ENCODE data around the gene FERMT2. TPM values are rescaled to one million over a fixed set of nuclear protein-coding genes. Genes with fewer than 3 reads are reported as not detected.

FERMT2 gene
- total RNA-seq, 2 donors from 2014 or later: 38.8 to 62.9 TPM

GRCh38 chr14:52974406-52974805 is 23.6 kb upstream of the FERMT2 start:
- H3K27ac ChIP-seq: no peak overlapping the region
- no peaks in the 10 kb centered on the region for H3K4me1 ChIP-seq (replicated peaks)
- H3K36me3 ChIP-seq: no peaks in the 10 kb centered on the region
- H3K9me3 ChIP-seq: no peaks in the 10 kb centered on the region
- intact Hi-C loops (cut with DNase I): no loop called here
- no peak for DNase-seq (ENCODE audit: low spot score)
- no peaks in the 10 kb centered on the region for H3K27me3 ChIP-seq (replicated peaks; ENCODE audit: insufficient read depth)
- H3K4me3 ChIP-seq: no peak overlapping the region
- TF ChIP-seq POLR2AphosphoS5 (IDR thresholded peaks at IDR 0.05): no peak
- TF ChIP-seq CTCF (IDR thresholded peaks at IDR 0.05): no peak
- TF ChIP-seq POLR2A (IDR thresholded peaks at IDR 0.05): no peak

GRCh38 chr14:52961060-52961639 is 10.3 kb upstream of the FERMT2 start:
- H3K27ac ChIP-seq: peak overlapping the region; percentile 20 to 62
- DNase-seq (ENCODE audit: low spot score): peak; percentile 63
- TF ChIP-seq POLR2AphosphoS5 (IDR thresholded peaks at IDR 0.05) (peak; percentile 55), POLR2A (IDR thresholded peaks at IDR 0.05) (no peak), CTCF (IDR thresholded peaks at IDR 0.05) (peak in 3 of 4 experiments; percentile 66 to 78 (median 74))

DNA sequence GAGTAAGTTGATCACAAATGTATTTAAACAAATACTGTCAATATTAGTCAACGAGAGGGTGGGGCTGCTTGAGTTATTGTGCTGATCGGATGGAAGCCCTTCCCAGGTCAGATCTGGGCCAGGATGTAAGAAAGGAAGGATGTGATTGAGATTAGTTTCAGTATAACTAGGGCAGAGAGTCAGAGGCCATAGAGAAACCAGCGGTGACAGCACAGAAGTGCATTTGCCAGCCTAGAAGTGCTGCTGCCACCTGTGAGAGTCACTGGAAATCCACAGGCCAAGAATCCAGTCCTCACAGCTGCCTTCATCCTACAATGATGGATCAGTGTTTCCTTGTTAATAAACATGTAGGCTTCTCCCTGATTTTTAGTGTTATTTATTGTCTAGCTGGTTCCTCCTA is 9.8 kb upstream of the FERMT2 start:
- Histone ChIP-seq H3K4me3 (no peak overlapping the region), H3K27me3 (replicated peaks; ENCODE audit: insufficient read depth) (no peaks in the 10 kb centered on the region), H3K4me1 (replicated peaks) (no peaks in the 10 kb centered on the region), H3K27ac (peak overlapping the region; percentile 20 to 62), H3K9me3 (no peaks in the 10 kb centered on the region), H3K36me3 (no peaks in the 10 kb centered on the region)
- intact Hi-C loops (cut with DNase I): loop anchor here (2.0 kb wide), 1 partner anchor 138 kb away; no protein-coding TSS in a partner anchor
- TF ChIP-seq CTCF (IDR thresholded peaks at IDR 0.05) (no peak), POLR2A (IDR thresholded peaks at IDR 0.05) (no peak), POLR2AphosphoS5 (IDR thresholded peaks at IDR 0.05) (no peak)
- 55% methylated on average over 3 of the region's 3 CpGs for WGBS
- peak; percentile 20 for DNase-seq (ENCODE audit: low spot score)

More at GRCh38 chr14:52961060-52961639, 10.3 kb upstream of the FERMT2 start:
- Histone ChIP-seq H3K36me3 (no peaks in the 10 kb centered on the region), H3K4me3 (no peak overlapping the region), H3K4me1 (replicated peaks) (no peaks in the 10 kb centered on the region), H3K27me3 (replicated peaks; ENCODE audit: insufficient read depth) (no peaks in the 10 kb centered on the region), H3K9me3 (no peaks in the 10 kb centered on the region)
- intact Hi-C loops (cut with DNase I): loop anchor here (2.0 kb wide), 1 partner anchor 138 kb away; no protein-coding TSS in a partner anchor
- WGBS: 72% methylated on average over 4 of the region's 4 CpGs

DNA sequence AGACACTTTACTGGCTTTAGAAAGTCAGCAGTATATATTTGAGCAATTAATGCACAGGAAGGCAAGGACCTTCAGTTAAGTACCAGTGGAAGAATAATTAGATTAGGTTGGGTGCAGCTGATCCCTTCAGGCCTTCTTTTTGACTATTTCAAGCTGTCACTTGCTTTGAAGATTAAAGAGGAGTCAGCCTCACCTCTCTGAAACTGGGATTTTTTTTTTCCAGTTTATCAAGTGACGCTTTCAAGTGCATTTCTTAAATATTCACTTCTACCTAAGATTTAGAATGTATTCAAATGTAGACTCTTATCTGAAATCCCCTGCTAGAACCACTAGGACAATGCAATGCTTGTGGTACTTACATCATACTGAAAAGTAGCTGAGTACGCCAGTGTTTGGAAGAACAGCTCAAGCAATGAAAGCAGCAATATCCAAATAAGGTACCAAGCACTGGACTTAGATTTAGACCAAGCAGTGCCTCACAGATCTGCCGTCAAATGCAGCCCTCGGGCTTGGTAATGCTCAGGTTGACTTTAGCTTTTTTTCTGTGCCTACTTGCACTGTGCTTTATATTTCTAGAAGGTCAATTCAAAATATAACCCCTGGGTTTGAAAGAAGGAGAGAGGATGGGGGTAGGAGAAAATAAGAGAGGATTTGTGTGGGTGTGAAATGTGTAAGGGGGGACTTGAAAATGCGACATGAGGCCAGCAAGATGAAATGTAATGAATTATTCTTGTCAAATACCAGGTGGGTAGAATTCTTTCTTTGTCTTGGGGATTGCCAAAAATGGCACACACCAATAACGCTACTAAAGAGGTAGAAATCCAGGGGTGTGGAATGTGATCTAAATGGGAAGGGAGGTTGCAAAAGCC is 3.7 kb upstream of the FERMT2 start:
- no peaks in the 10 kb centered on the region for H3K36me3 ChIP-seq
- no peaks in the 10 kb centered on the region for H3K27me3 ChIP-seq (replicated peaks; ENCODE audit: insufficient read depth)
- 73% methylated on average over 6 of the region's 6 CpGs for WGBS
- no peaks in the 10 kb centered on the region for H3K9me3 ChIP-seq
- no peak for DNase-seq (ENCODE audit: low spot score)
- peaks cover 7% of the 10 kb centered on the region for H3K4me1 ChIP-seq (replicated peaks)
- TF ChIP-seq CTCF (IDR thresholded peaks at IDR 0.05) (no peak), POLR2AphosphoS5 (IDR thresholded peaks at IDR 0.05) (peak; percentile 36)
- no peak overlapping the region for H3K4me3 ChIP-seq
- H3K27ac ChIP-seq: peak overlapping the region; percentile 45 to 59
- intact Hi-C loops (cut with DNase I): loop anchor here (5.0 to 10.0 kb wide), 3 partner anchors 350 to 640 kb away; partner anchors contain the start of genes GPR137C, PTGER2 and TXNDC16
